MCF 10A (cell line): ENCODE data around the gene RABGAP1L. TPM values are rescaled to one million over a fixed set of nuclear protein-coding genes. Genes with fewer than 3 reads are reported as not detected.
A peak's percentile ranks its signal among the peaks of the same experiment; 100 is the strongest.

Source experiments
- BruUV-seq: library from RNA; stranded (reverse); fragments of 400-500 nt; replicated peaks from 2 replicates; lab custom pipeline; 2021; lab: Mats Ljungman, UMichigan
- CTCF ChIA-PET: fragments of 300-600 bp; sonication (Branson Sonifier 250); formaldehyde crosslinking; extraction: SDS; loops from one replicate; lab custom pipeline; 2021; ENCODE audit warnings: antibody characterized with exemption, inconsistent platforms; lab: Yijun Ruan, JAX
- POLR2A ChIA-PET: fragments of 300-600, 350-650 bp; sonication (Branson Sonifier 250); formaldehyde crosslinking; extraction: SDS; loops from one replicate; lab custom pipeline; 2020; ENCODE audit warnings: antibody characterized with exemption, inconsistent platforms; lab: Yijun Ruan, JAX
- DNase-seq: peaks from one replicate; pipeline ENCODE4 v3.0.0-alpha.2; 2018; ENCODE audit not compliant: unreplicated experiment
- H3K27ac Mint-ChIP-seq: one replicate; pipeline ENCODE4 v1.8.0; 2022; ENCODE audit warnings: mild to moderate bottlenecking, low read depth, mixed read lengths; ENCODE audit not compliant: unreplicated experiment
- H3K27me3 Mint-ChIP-seq: one replicate; pipeline ENCODE4 v1.8.0; 2022; ENCODE audit warnings: mixed read lengths; ENCODE audit not compliant: insufficient read depth, unreplicated experiment
- H3K36me3 Mint-ChIP-seq: one replicate; pipeline ENCODE4 v1.8.0; 2022; ENCODE audit warnings: mild to moderate bottlenecking, moderate library complexity, mixed read lengths; ENCODE audit not compliant: insufficient read depth, unreplicated experiment
- H3K4me1 Mint-ChIP-seq: one replicate; pipeline ENCODE4 v1.8.0; 2022; ENCODE audit warnings: mixed read lengths; ENCODE audit not compliant: insufficient read depth, unreplicated experiment
- H3K4me3 Mint-ChIP-seq: one replicate; pipeline ENCODE4 v1.8.0; 2022; ENCODE audit warnings: mild to moderate bottlenecking, moderate library complexity, mixed read lengths; ENCODE audit not compliant: unreplicated experiment
- H3K9me3 Mint-ChIP-seq: one replicate; pipeline ENCODE4 v1.8.0; 2022; ENCODE audit warnings: mixed read lengths; ENCODE audit not compliant: unreplicated experiment
- CTCF ChIP-seq: fragments of 200-600 bp; IDR thresholded peaks from one replicate; pipeline ENCODE4 v1.8.0; 2022; ENCODE audit warnings: antibody characterized with exemption, mild to moderate bottlenecking; ENCODE audit not compliant: unreplicated experiment
- intact Hi-C: fragments of 100-400 bp; cut with micrococcal nuclease; formaldehyde crosslinking; loops from 2 replicates; pipeline ENCODE4 v1.14.1; 2022
- total RNA-seq: library from RNA; stranded (reverse); gene quantifications from 2 replicates; pipeline ENCODE4 v1.2.3, GENCODE V29; 2022

RABGAP1L gene
- total RNA-seq, 1 experiment from 2014 or later, result 18.2 TPM

GRCh38 chr1:174809755-174810280, 650.5 kb downstream of the RABGAP1L start:
- Mint-ChIP-seq H3K27ac (no peak overlapping the region), H3K27me3 (no peaks in the 10 kb centered on the region), H3K9me3 (no peaks in the 10 kb centered on the region), H3K4me1 (peaks cover 1% of the 10 kb centered on the region), H3K4me3 (no peak overlapping the region), H3K36me3 (no peaks in the 10 kb centered on the region)
- intact Hi-C loops, result no loop called here
- POLR2A ChIA-PET, result interaction anchor here (0.7 to 1.3 kb wide), 4 partner anchors 8 to 180 kb away, joined by 3 to 4 read pairs (median 3); no protein-coding TSS in a partner anchor
- DNase-seq, result no peak
- no peak for TF ChIP-seq CTCF
- CTCF ChIA-PET, result interaction anchor here (0.5 to 1.2 kb wide), 6 partner anchors 9 to 527 kb away, joined by 3 to 5 read pairs (median 3); no protein-coding TSS in a partner anchor
- BruUV-seq, result no TSS peak

GRCh38 chr1:174812016-174812415, 652.7 kb downstream of the RABGAP1L start:
- TF ChIP-seq CTCF, result no peak
- ChIA-PET CTCF (interaction anchor here (0.8 to 1.3 kb wide), 3 partner anchors 41 to 187 kb away, joined by 3 read pairs; no protein-coding TSS in a partner anchor), POLR2A (interaction anchor here (0.6 to 10.0 kb wide), 3 partner anchors 12 to 186 kb away, joined by 3 to 75 read pairs (median 6); partner anchors contain the start of gene CACYBP)
- Mint-ChIP-seq H3K4me1 (peaks cover 6% of the 10 kb centered on the region), H3K9me3 (no peaks in the 10 kb centered on the region), H3K4me3 (no peak overlapping the region), H3K36me3 (no peaks in the 10 kb centered on the region), H3K27me3 (no peaks in the 10 kb centered on the region), H3K27ac (no peak overlapping the region)
- DNase-seq, result no peak
- intact Hi-C loops, result no loop called here
- no TSS peak for BruUV-seq

DNA sequence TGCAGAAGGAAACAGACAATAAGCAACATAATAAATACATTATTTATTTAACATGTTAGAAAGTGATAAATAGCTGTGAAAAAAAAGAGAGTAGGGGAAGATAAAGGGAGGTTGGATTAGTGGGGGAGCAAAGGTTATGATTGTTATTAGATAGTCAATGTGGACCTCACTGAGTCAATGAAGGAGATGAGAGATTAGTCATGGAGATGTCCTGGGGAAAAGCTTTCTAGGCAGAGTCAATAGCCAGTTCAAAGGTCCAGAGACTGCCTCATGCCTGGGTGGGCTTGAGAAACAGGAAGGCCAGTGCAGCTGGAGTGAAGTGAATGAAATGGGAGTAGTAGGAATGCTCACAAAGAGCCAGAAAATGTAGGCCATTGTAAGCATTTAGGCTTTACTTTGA, 653.3 kb downstream of the RABGAP1L start:
- Mint-ChIP-seq H3K4me3 (no peak overlapping the region), H3K27ac (no peak overlapping the region), H3K27me3 (no peaks in the 10 kb centered on the region), H3K36me3 (no peaks in the 10 kb centered on the region), H3K9me3 (no peaks in the 10 kb centered on the region), H3K4me1 (peaks cover 13% of the 10 kb centered on the region)
- no TSS peak for BruUV-seq
- ChIA-PET POLR2A (interaction anchor here (0.6 to 10.0 kb wide), 3 partner anchors 13 to 186 kb away, joined by 3 to 75 read pairs (median 6); partner anchors contain the start of gene CACYBP), CTCF (interaction anchor here (0.5 to 0.8 kb wide), 2 partner anchors 42 to 131 kb away, joined by 3 to 4 read pairs; no protein-coding TSS in a partner anchor)
- intact Hi-C loops, result no loop called here
- no peak for DNase-seq
- no peak for TF ChIP-seq CTCF

- no TSS peak for BruUV-seq
- intact Hi-C loops, result loop anchor here (1.0 kb wide), 1 partner anchor 16 kb away; no protein-coding TSS in a partner anchor
- Mint-ChIP-seq H3K4me3 (no peak overlapping the region), H3K27ac (peak overlapping the region; percentile 63), H3K9me3 (no peaks in the 10 kb centered on the region), H3K4me1 (peaks cover 32% of the 10 kb centered on the region), H3K27me3 (no peaks in the 10 kb centered on the region), H3K36me3 (no peaks in the 10 kb centered on the region)
- ChIA-PET CTCF (interaction anchor here (0.8 to 3.2 kb wide), 4 partner anchors 15 to 552 kb away, joined by 3 to 11 read pairs (median 4); partner anchors contain the start of gene CACYBP), POLR2A (interaction anchor here (0.5 to 10.0 kb wide), 7 partner anchors 16 to 1391 kb away, joined by 3 to 75 read pairs (median 3); partner anchors contain the start of gene CACYBP)
- DNase-seq, result peak; percentile 87
- no peak for TF ChIP-seq CTCF
Measured at GRCh38 chr1:174815036-174815435, 655.7 kb downstream of the RABGAP1L start.
